Coronary artery (tissue), 2 donors: ENCODE results near the gene THTPA.
"Not testable (repeated sequence)": the region's sequence is repeated elsewhere in the genome, so short reads cannot be mapped to it uniquely, and the experiment has no call there.

Experiments
- DNase-seq: peaks from one replicate; pipeline ENCODE4 v3.0.0-alpha.2; 2017; ENCODE audit warnings: low spot score
- H3K27ac ChIP-seq, 2 donors: fragments of 200-600 bp; sonication (generic); one replicate each; pipeline ENCODE4 v1.5.1; 2016 to 2019
- H3K4me3 ChIP-seq: fragments of 200-600 bp; sonication (generic); 2 replicates; pipeline ENCODE4 v1.5.1; 2016; ENCODE audit warnings: mild to moderate bottlenecking, moderate library complexity
- CTCF ChIP-seq: fragments of 200-600 bp; sonication (generic); IDR thresholded peaks from one replicate; pipeline ENCODE4 v1.5.1; 2019; ENCODE audit warnings: antibody characterized with exemption

The THTPA gene

GRCh38 chr14:23590198-23590597 lies 34.1 kb downstream of the THTPA start:
- no peak for DNase-seq
- TF ChIP-seq CTCF: no peak
- Histone ChIP-seq H3K4me3 (no peak overlapping the region), H3K27ac (no peak overlapping the region)

GRCh38 chr14:23594191-23594590 lies 38.1 kb downstream of the THTPA start:
- not testable (repeated sequence) for H3K27ac ChIP-seq, H3K4me3 ChIP-seq, DNase-seq

- Histone ChIP-seq H3K4me3 (no peak overlapping the region), H3K27ac (no peak overlapping the region)
- DNase-seq: no peak
- TF ChIP-seq CTCF: no peak
Observed at GRCh38 chr14:23600322-23600707, 44.2 kb downstream of the THTPA start.

- H3K4me3 ChIP-seq: no peak overlapping the region
- no peak for DNase-seq
- no peak overlapping the region for H3K27ac ChIP-seq
- TF ChIP-seq CTCF: no peak
Observed at GRCh38 chr14:23600806-23601205, 44.7 kb downstream of the THTPA start.

- H3K27ac ChIP-seq: no peak overlapping the region
- no peak for TF ChIP-seq CTCF
- no peak overlapping the region for H3K4me3 ChIP-seq
- no peak for DNase-seq
Observed at GRCh38 chr14:23601424-23601823, 45.4 kb downstream of the THTPA start.

GRCh38 chr14:23601845-23602180 lies 45.7 kb downstream of the THTPA start:
- TF ChIP-seq CTCF: no peak
- H3K27ac ChIP-seq: no peak overlapping the region
- H3K4me3 ChIP-seq: no peak overlapping the region
- no peak for DNase-seq

- Histone ChIP-seq H3K27ac (no peak overlapping the region), H3K4me3 (no peak overlapping the region)
- no peak for DNase-seq
- no peak for TF ChIP-seq CTCF
Observed at GRCh38 chr14:23602181-23603095, 46.4 kb downstream of the THTPA start.
